SK-N-SH (cell line): ENCODE results near the gene HIF1AN. TPM values are rescaled to one million over a fixed set of nuclear protein-coding genes. Genes with fewer than 3 reads are reported as not detected.

Source experiments
- CTCF ChIA-PET: fragments of 300-600, 350-600 bp; formaldehyde crosslinking; extraction: SDS; loops from one replicate; lab custom pipeline; 2021; lab: Yijun Ruan, JAX
- POLR2A ChIA-PET: fragments of 350-600 bp; sonication (Branson Sonifier 250); formaldehyde crosslinking; extraction: SDS; loops from one replicate; lab custom pipeline; 2020; ENCODE audit warnings: antibody characterized with exemption, inconsistent platforms; lab: Yijun Ruan, JAX
- DNase-seq: peaks from one replicate; pipeline ENCODE4 v3.0.0; 2012
- H2AFZ ChIP-seq: fragments of 200-600 bp; sonication (generic); 2 replicates; pipeline ENCODE4 v1.8.1; 2016; ENCODE audit warnings: antibody characterized with exemption, mild to moderate bottlenecking, low read depth
- H3F3A ChIP-seq: fragments of 200-600 bp; sonication (generic); replicated peaks from 2 replicates; pipeline ENCODE3; 2016; ENCODE audit warnings: antibody characterized with exemption, mild to moderate bottlenecking; ENCODE audit not compliant: insufficient read depth
- H3K27ac ChIP-seq, 2 experiments: fragments of 200-500 bp in 1 of 2; fragments of 200-600 bp in 1 of 2; sonication (Bioruptor generic) in 1 of 2; sonication (generic), shearing (Covaris generic) in 1 of 2; 2 replicates each; pipeline versions ENCODE4 v1.5.1 to v1.6.1; 2014 to 2016; ENCODE audit warnings: low read depth in 2 of 2, inconsistent platforms in 1 of 2, low read length in 1 of 2, mild to moderate bottlenecking in 1 of 2, mixed read lengths in 1 of 2
- H3K27me3 ChIP-seq: fragments of 200-600 bp; sonication (generic), shearing (Covaris generic); 2 replicates; pipeline ENCODE4 v1.6.1; 2016; ENCODE audit warnings: mixed run types; ENCODE audit not compliant: insufficient read depth
- H3K36me3 ChIP-seq, 2 experiments: fragments of 200-500 bp in 1 of 2; fragments of 200-600 bp in 1 of 2; sonication (Bioruptor generic) in 1 of 2; sonication (generic) in 1 of 2; replicated peaks in 1 of 2; 2 replicates each; pipeline versions ENCODE3 to v1.5.1; 2014 to 2016; ENCODE audit warnings: low read length in 1 of 2, mild to moderate bottlenecking in 1 of 2; ENCODE audit not compliant: insufficient read depth in 2 of 2, control insufficient read depth in 1 of 2
- H3K4me1 ChIP-seq, 2 experiments: fragments of 200-500 bp in 1 of 2; fragments of 200-600 bp in 1 of 2; sonication (Bioruptor generic) in 1 of 2; sonication (generic), shearing (Covaris generic) in 1 of 2; 2 replicates each; pipeline versions ENCODE4 v1.5.1 to v1.6.1; 2014 to 2016; ENCODE audit warnings: low read depth in 1 of 2, low read length in 1 of 2, mixed run types in 1 of 2; ENCODE audit not compliant: insufficient read depth in 2 of 2, control insufficient read depth in 1 of 2
- H3K4me2 ChIP-seq: fragments of 200-600 bp; sonication (generic), shearing (Covaris generic); 2 replicates; pipeline ENCODE4 v1.6.1; 2017; ENCODE audit warnings: mixed run types
- H3K4me3 ChIP-seq, 2 experiments: fragments of 200-500 bp in 1 of 2; fragments of 200-600 bp in 1 of 2; sonication (Bioruptor generic) in 1 of 2; sonication (generic), shearing (Covaris generic) in 1 of 2; 2 replicates each; pipeline versions ENCODE4 v1.5.1 to v1.8.1; 2014 to 2016; ENCODE audit warnings: low read depth in 2 of 2, inconsistent platforms in 1 of 2, low read length in 1 of 2, mild to moderate bottlenecking in 1 of 2, mixed read lengths in 1 of 2, moderate library complexity in 1 of 2
- H3K79me2 ChIP-seq: fragments of 200-600 bp; sonication (generic); 2 replicates; pipeline ENCODE4 v1.8.1; 2017; ENCODE audit warnings: mild to moderate bottlenecking; ENCODE audit not compliant: insufficient read depth
- H3K9ac ChIP-seq: fragments of 200-600 bp; sonication (generic); 2 replicates; pipeline ENCODE4 v1.6.1; 2017; ENCODE audit warnings: mixed run types
- H3K9me2 ChIP-seq: fragments of 200-600 bp; sonication (generic); 2 replicates; pipeline ENCODE4 v1.6.1; 2017; ENCODE audit warnings: mixed run types
- H3K9me3 ChIP-seq: fragments of 200-600 bp; sonication (generic); 2 replicates; pipeline ENCODE4 v1.6.1; 2017; ENCODE audit warnings: mixed run types, mild to moderate bottlenecking, moderate library complexity
- H4K20me1 ChIP-seq: fragments of 200-600 bp; sonication (generic); 2 replicates; pipeline ENCODE4 v1.6.1; 2017; ENCODE audit warnings: mild to moderate bottlenecking, mixed run types; ENCODE audit not compliant: insufficient read depth
- CTCF ChIP-seq: fragments of 200-600 bp; sonication (generic); IDR thresholded peaks from 2 replicates; pipeline ENCODE4 v1.6.1; 2017; ENCODE audit warnings: antibody characterized with exemption, mild to moderate bottlenecking, moderate library complexity
- EP300 ChIP-seq, 2 experiments: IDR thresholded peaks; 2 replicates each; pipeline versions ENCODE4 v1.4.0 to v1.6.1; 2012; ENCODE audit warnings: borderline replicate concordance in 1 of 2, low read depth in 1 of 2, low read length in 1 of 2
- EZH2phosphoT487 ChIP-seq: fragments of 200-600 bp; sonication (generic); IDR thresholded peaks from 2 replicates; pipeline ENCODE4 v1.6.1; 2017; ENCODE audit warnings: low read depth, mixed run types, mild to moderate bottlenecking, antibody characterized with exemption, moderate library complexity, borderline replicate concordance
- FOXJ3 ChIP-seq: sonication (generic); formaldehyde crosslinking; IDR thresholded peaks from 2 replicates; pipeline ENCODE4 v1.5.1; 2020; ENCODE audit warnings: mild to moderate bottlenecking, missing genetic modification reagents
- FOXM1 ChIP-seq: IDR thresholded peaks from 2 replicates; pipeline ENCODE4 v1.4.0; 2012; ENCODE audit warnings: low read depth, mild to moderate bottlenecking
- GABPA ChIP-seq: IDR thresholded peaks from 2 replicates; pipeline ENCODE4 v1.4.0; 2012; ENCODE audit warnings: low read depth, mild to moderate bottlenecking
- GATA2 ChIP-seq: sonication (generic); formaldehyde crosslinking; IDR thresholded peaks from 2 replicates; pipeline ENCODE4 v1.5.0; 2020; ENCODE audit warnings: mild to moderate bottlenecking, missing genetic modification reagents
- IRF3 ChIP-seq: fragments of 150-350 bp; IDR thresholded peaks from 2 replicates; pipeline ENCODE4 v1.6.1; 2016; ENCODE audit warnings: mild to moderate bottlenecking, low read depth, low read length
- JUND ChIP-seq: IDR thresholded peaks from 2 replicates; pipeline ENCODE4 v1.4.0; 2012
- MEF2A ChIP-seq: IDR thresholded peaks from 2 replicates; pipeline ENCODE4 v1.4.0; 2012; ENCODE audit warnings: low read depth, borderline replicate concordance
- MXI1 ChIP-seq: IDR thresholded peaks from 2 replicates; pipeline ENCODE4 v1.6.1; 2012; ENCODE audit warnings: mild to moderate bottlenecking, low read depth, low read length, improper control_type of control experiment
- RAD21 ChIP-seq: IDR thresholded peaks from 2 replicates; pipeline ENCODE4 v1.6.1; 2012; ENCODE audit warnings: mild to moderate bottlenecking, low read length
- RXRA ChIP-seq: IDR thresholded peaks from 2 replicates; pipeline ENCODE4 v1.4.0; 2012; ENCODE audit warnings: low read depth, mild to moderate bottlenecking, borderline replicate concordance
- TEAD4 ChIP-seq: IDR thresholded peaks from 2 replicates; pipeline ENCODE4 v1.4.0; 2012; ENCODE audit warnings: mild to moderate bottlenecking, borderline replicate concordance; ENCODE audit not compliant: insufficient read depth
- USF1 ChIP-seq: IDR thresholded peaks from 2 replicates; pipeline ENCODE4 v1.4.0; 2012; ENCODE audit warnings: low read depth, borderline replicate concordance
- USF2 ChIP-seq: fragments of 150-350 bp; IDR thresholded peaks from 2 replicates; pipeline ENCODE4 v1.6.1; 2017; ENCODE audit warnings: antibody characterized with exemption, low read length, low read depth, borderline replicate concordance
- YY1 ChIP-seq: IDR thresholded peaks from 2 replicates; pipeline ENCODE4 v1.4.0; 2012; ENCODE audit warnings: low read depth, mild to moderate bottlenecking
- ZBTB33 ChIP-seq: IDR thresholded peaks from 2 replicates; pipeline ENCODE4 v1.4.0; 2012; ENCODE audit warnings: low read depth, borderline replicate concordance
- WGBS: methylation state at CpG from one replicate; pipeline ENCODE4 v1.1.6; 2017; ENCODE audit warnings: low lambda C conversion rate; 5-methylcytosine and 5-hydroxymethylcytosine counted together
- polyA plus RNA-seq, 3 experiments: library from polyadenylated mRNA; depleted of rRNA; stranded (reverse); fragments of >200 nt; gene quantifications; 2 replicates each; pipeline ENCODE4 v1.2.3, GENCODE V29; 2012

Gene HIF1AN
- polyA plus RNA-seq, 1 of the 3 experiments (the other 2 are of a cell fraction), result 8.1 TPM

GRCh38 chr10:100575585-100576281, 40.0 kb downstream of the HIF1AN start:
- ChIA-PET CTCF (interaction anchor here (1.3 to 2.6 kb wide), 2 partner anchors 11 to 13 kb away, joined by 4 to 19 read pairs; no protein-coding TSS in a partner anchor), POLR2A (no interaction called here)
- TF ChIP-seq TEAD4 (no peak), EP300 (IDR thresholded peaks at IDR 0.05; ENCODE audit: borderline replicate concordance in 1 of 2, low read depth in 1 of 2, low read length in 1 of 2) (no peak), YY1 (no peak), USF1 (no peak), JUND (no peak), USF2 (no peak), GABPA (no peak), IRF3 (no peak), MXI1 (no peak), RAD21 (no peak)
- Histone ChIP-seq H3K9me2 (no peaks in the 10 kb centered on the region), H3K27me3 (peaks cover 53% of the 10 kb centered on the region), H3K9me3 (no peaks in the 10 kb centered on the region), H2AFZ (no peak overlapping the region), H3K27ac (no peak overlapping the region), H4K20me1 (no peaks in the 10 kb centered on the region), H3K4me2 (no peak overlapping the region), H3K36me3 (no peaks in the 10 kb centered on the region), H3F3A (no peaks in the 10 kb centered on the region), H3K9ac (no peak overlapping the region), H3K4me1 (no peaks in the 10 kb centered on the region), H3K4me3 (no peak overlapping the region), H3K79me2 (no peaks in the 10 kb centered on the region)
- no peak for DNase-seq
- WGBS, result 54% methylated on average over 8 of the region's 8 CpGs

GRCh38 chr10:100576282-100576635, 40.5 kb downstream of the HIF1AN start:
- WGBS, result 35% methylated on average over 5 of the region's 5 CpGs
- Histone ChIP-seq H3K36me3 (no peaks in the 10 kb centered on the region), H2AFZ (no peak overlapping the region), H3K9me2 (no peaks in the 10 kb centered on the region), H3K4me3 (no peak overlapping the region), H3K4me2 (no peak overlapping the region), H3K27ac (no peak overlapping the region), H4K20me1 (no peaks in the 10 kb centered on the region), H3K9ac (no peak overlapping the region), H3K27me3 (peaks cover 53% of the 10 kb centered on the region), H3K4me1 (no peaks in the 10 kb centered on the region), H3K9me3 (no peaks in the 10 kb centered on the region), H3K79me2 (no peaks in the 10 kb centered on the region), H3F3A (no peaks in the 10 kb centered on the region)
- DNase-seq, result no peak
- POLR2A ChIA-PET, result no interaction called here
- CTCF ChIA-PET, result interaction anchor here (2.6 kb wide), 1 partner anchor 13 kb away, joined by 19 read pairs; no protein-coding TSS in a partner anchor
- TF ChIP-seq ZBTB33 (no peak), GATA2 (no peak), USF2 (no peak), FOXM1 (no peak), CTCF (no peak), EZH2phosphoT487 (no peak), FOXJ3 (no peak), TEAD4 (no peak), MEF2A (no peak), RXRA (no peak)
